HFFc6 (cell line): ENCODE results near the gene PNPO. TPM values are rescaled to one million over a fixed set of nuclear protein-coding genes. Genes with fewer than 3 reads are reported as not detected.
"Not testable (repeated sequence)": the region's sequence is repeated elsewhere in the genome, so short reads cannot be mapped to it uniquely, and the experiment has no call there.

ENCODE experiments used
- DNase-seq: peaks from one replicate; pipeline ENCODE4 v3.0.0-alpha.2; 2018
- H3K27ac Mint-ChIP-seq: 2 replicates; pipeline ENCODE4 v1.8.0; 2020; ENCODE audit warnings: mild to moderate bottlenecking, mixed read lengths
- H3K27me3 Mint-ChIP-seq: 2 replicates; pipeline ENCODE4 v1.8.0; 2021; ENCODE audit warnings: mild to moderate bottlenecking, moderate library complexity, mixed read lengths; ENCODE audit not compliant: insufficient read depth
- H3K36me3 Mint-ChIP-seq: 2 replicates; pipeline ENCODE4 v1.8.0; 2021; ENCODE audit warnings: low read depth, mixed read lengths
- H3K4me1 Mint-ChIP-seq: 2 replicates; pipeline ENCODE4 v1.8.0; 2020; ENCODE audit warnings: low read depth, mixed read lengths
- H3K4me3 Mint-ChIP-seq: 2 replicates; pipeline ENCODE4 v1.8.0; 2020; ENCODE audit warnings: mild to moderate bottlenecking, moderate library complexity, mixed read lengths
- H3K9me3 Mint-ChIP-seq: 2 replicates; pipeline ENCODE4 v1.8.0; 2020; ENCODE audit warnings: mild to moderate bottlenecking, mixed read lengths
- total RNA-seq, 6 experiments: library from RNA; stranded (reverse); fragmentation: NEBNext Ultra II Directional; extraction: Animal tissue kit (Norgen Biotek cat#: 25700); gene quantifications; 2 replicates in 1 of 6; 3 replicates in 5 of 6; pipeline ENCODE4 v1.2.3, GENCODE V29; 2021
- TF ChIP-seq, protein P1 (sequence below): fragments of 200-600 bp; sonication (generic); IDR thresholded peaks from 2 replicates; pipeline ENCODE4 v1.5.0; 2021; ENCODE audit warnings: antibody characterized with exemption, mild to moderate bottlenecking

PNPO gene
- total RNA-seq, 6 experiments from 2014 or later = 46.0 to 55.5 (median 51.1) TPM

DNA sequence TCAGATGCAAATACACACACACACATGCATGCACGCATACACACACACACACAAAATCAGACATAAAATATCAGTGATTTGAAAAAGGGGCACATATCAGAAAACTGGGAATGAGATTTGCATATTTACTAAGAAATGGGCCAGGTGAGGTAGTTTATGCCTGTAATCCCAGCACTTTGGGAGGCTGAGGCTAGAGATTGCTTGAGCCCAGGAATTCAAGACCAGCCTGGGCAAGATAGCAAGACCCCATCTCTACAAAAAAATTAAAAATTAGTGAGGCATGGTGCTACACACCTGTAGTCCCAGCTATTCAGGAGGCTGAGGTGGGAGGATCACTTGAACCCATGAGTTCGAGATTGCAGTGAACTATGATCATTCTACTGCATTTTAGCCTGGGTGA, 22.4 kb upstream of the PNPO start:
- Mint-ChIP-seq H3K4me1 (no peaks in the 10 kb centered on the region), H3K27ac (no peak overlapping the region)

DNA sequence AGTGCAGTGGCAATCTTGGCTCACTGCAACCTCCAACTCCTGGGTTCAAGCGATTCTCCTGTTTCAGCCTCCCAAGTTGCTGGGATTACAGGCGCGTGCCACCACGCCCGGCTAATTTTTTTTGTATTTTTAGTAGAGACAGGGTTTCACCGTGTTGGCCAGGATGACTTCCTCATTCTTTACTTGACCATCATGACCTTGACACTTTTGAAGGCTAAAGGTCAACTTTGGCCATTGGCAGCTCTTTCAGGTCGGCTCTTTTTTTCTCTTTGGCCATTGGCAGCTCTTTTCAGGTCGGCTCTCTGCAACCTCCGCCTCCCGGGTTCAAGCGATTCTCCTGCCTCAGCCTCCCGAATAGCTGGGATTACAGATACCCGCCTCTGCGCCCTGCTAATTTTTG, 21.5 kb upstream of the PNPO start:
- not testable (repeated sequence) for H3K4me3 Mint-ChIP-seq, H3K27me3 Mint-ChIP-seq, H3K36me3 Mint-ChIP-seq, H3K9me3 Mint-ChIP-seq, DNase-seq, H3K27ac Mint-ChIP-seq, H3K4me1 Mint-ChIP-seq

More for the DNA sequence above, 22.4 kb upstream of the PNPO start:
- H3K4me3 Mint-ChIP-seq = no peak overlapping the region
- H3K27me3 Mint-ChIP-seq = no peaks in the 10 kb centered on the region; the same call in 1 of the 2 replicates
- no peak for DNase-seq
- H3K36me3 Mint-ChIP-seq = peaks cover 4% of the 10 kb centered on the region; the same call in 1 of the 2 replicates
- no peaks in the 10 kb centered on the region for H3K9me3 Mint-ChIP-seq
- TF ChIP-seq, protein P1, sequence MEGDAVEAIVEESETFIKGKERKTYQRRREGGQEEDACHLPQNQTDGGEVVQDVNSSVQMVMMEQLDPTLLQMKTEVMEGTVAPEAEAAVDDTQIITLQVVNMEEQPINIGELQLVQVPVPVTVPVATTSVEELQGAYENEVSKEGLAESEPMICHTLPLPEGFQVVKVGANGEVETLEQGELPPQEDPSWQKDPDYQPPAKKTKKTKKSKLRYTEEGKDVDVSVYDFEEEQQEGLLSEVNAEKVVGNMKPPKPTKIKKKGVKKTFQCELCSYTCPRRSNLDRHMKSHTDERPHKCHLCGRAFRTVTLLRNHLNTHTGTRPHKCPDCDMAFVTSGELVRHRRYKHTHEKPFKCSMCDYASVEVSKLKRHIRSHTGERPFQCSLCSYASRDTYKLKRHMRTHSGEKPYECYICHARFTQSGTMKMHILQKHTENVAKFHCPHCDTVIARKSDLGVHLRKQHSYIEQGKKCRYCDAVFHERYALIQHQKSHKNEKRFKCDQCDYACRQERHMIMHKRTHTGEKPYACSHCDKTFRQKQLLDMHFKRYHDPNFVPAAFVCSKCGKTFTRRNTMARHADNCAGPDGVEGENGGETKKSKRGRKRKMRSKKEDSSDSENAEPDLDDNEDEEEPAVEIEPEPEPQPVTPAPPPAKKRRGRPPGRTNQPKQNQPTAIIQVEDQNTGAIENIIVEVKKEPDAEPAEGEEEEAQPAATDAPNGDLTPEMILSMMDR = no peak

DNA sequence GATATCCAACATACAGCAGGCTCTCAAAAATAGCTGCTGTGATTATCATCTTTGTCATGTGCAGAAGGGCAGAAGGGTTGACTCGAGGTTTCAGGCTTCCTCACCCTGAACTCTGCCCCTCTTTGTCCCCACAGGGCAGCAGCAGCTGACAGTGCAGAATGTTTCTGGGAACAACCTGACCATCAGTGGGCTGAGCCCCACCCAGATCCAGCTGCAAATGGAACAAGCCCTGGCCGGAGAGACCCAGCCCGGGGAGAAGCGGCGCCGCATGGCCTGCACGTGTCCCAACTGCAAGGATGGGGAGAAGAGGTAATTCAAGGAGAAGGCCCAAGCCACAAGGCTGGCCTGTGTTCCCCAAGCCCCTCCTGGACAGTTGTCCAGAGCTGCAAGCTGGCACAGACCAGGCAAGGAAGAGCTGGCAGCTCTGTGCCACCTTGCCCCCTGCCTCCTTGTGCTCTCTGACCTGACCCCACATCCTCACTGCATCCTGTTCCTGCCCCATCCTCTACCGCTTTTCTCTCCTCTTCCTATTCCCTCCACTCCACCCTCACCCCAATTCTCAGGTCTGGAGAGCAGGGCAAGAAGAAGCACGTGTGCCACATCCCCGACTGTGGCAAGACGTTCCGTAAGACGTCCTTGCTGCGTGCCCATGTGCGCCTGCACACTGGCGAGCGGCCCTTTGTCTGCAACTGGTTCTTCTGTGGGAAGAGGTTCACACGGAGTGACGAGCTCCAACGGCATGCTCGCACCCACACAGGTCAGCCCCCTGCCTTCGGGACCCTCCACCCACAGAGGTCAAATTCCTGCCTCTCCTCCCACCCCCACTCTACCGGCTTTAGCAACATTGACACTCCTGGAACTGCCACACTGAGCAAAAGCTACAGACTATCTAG, 16.3 kb upstream of the PNPO start:
- H3K36me3 Mint-ChIP-seq = peaks cover 18% of the 10 kb centered on the region
- no peak overlapping the region for H3K4me3 Mint-ChIP-seq
- TF ChIP-seq, protein P1 = no peak
- no peaks in the 10 kb centered on the region for H3K4me1 Mint-ChIP-seq
- DNase-seq = no peak
- H3K27ac Mint-ChIP-seq = no peak overlapping the region
- no peaks in the 10 kb centered on the region for H3K9me3 Mint-ChIP-seq
- H3K27me3 Mint-ChIP-seq = no peaks in the 10 kb centered on the region

DNA sequence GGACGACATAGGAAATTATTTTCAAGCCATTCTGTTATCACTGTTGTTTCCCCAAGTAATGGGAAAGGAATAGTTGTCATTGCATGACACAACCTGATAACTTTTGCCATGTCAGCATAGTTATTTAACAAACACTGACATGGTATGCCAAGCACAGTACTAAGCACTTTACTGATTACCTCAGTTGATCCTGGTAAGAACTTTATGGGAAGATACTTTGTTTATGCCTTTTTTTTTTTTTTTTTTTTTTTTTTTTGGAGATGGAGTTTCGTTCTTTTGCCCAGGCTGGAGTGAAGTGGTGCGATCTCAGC, 15.7 kb upstream of the PNPO start:
- TF ChIP-seq, protein P1 = no peak

DNA sequence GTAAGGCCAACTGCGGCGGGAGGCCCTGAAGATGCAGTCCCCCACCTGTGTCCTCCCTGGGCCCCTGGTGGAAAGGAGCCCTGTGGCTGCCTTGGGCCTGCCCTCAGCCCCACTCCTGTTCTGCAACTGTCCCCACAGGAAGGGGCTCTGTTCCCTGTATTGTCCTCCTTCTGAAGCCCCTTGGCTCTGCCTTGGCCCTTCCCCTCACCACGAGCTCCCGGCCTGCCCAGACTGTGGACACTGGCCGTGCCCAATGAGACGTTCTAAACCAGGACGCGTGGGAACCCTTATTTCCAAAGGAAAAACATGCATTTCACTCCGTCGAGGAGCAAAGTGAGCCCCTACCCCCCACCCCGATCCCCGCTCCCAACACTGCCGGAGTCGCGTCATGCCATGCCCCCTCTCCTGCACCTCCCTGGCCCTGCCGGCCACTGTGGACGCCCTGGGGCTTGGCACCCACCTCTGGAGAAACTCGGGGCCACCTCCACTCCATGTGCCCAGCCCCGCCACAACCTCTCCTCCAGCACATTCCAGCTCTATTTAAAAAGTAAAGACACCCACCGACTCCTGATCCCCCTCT, 13.5 kb upstream of the PNPO start:
- TF ChIP-seq, protein P1 = no peak
- peaks cover 19% of the 10 kb centered on the region for H3K36me3 Mint-ChIP-seq
- no peaks in the 10 kb centered on the region; the same call in 1 of the 2 replicates for H3K27me3 Mint-ChIP-seq
- H3K27ac Mint-ChIP-seq = no peak overlapping the region
- H3K4me3 Mint-ChIP-seq = no peak overlapping the region
- H3K4me1 Mint-ChIP-seq = peaks cover 15% of the 10 kb centered on the region
- no peaks in the 10 kb centered on the region for H3K9me3 Mint-ChIP-seq
- DNase-seq = no peak

More for the DNA sequence above, 15.7 kb upstream of the PNPO start:
- Mint-ChIP-seq H3K4me1 (peaks cover 1% of the 10 kb centered on the region), H3K27ac (no peak overlapping the region), H3K9me3 (no peaks in the 10 kb centered on the region), H3K36me3 (peaks cover 18% of the 10 kb centered on the region), H3K4me3 (no peak overlapping the region), H3K27me3 (no peaks in the 10 kb centered on the region)
- no peak for DNase-seq

DNA sequence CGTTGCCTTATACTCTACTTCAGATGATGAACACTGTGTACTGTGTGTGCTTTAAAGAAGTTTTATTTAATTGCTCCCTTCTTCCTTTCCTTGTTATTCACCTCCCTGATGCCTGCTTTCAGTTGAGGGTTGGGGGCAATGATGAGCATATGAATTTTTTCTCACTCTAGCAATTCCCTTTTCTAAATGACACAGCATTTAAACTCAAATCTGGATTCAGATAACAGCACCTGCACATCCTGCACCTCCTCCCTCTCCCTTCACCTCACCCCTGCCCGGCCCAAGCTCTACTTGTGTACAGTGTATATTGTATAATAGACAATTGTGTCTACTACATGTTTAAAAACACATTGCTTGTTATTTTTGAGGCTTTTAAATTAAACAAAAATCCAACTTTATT, 13.0 kb upstream of the PNPO start:
- TF ChIP-seq, protein P1 = no peak
- Mint-ChIP-seq H3K36me3 (peaks cover 24% of the 10 kb centered on the region), H3K4me3 (no peak overlapping the region), H3K4me1 (peaks cover 15% of the 10 kb centered on the region), H3K9me3 (no peaks in the 10 kb centered on the region), H3K27ac (no peak overlapping the region; the same call in 1 of the 2 replicates), H3K27me3 (no peaks in the 10 kb centered on the region; the same call in 1 of the 2 replicates)
- DNase-seq = no peak
